ENCODE results near the gene SSRP1. TPM values are rescaled to one million over a fixed set of nuclear protein-coding genes. Genes with fewer than 3 reads are reported as not detected.
A peak's percentile ranks its signal among the peaks of the same experiment; 100 is the strongest.

SSRP1 gene
- polyA plus RNA-seq, 1 donor from 2014 or later: 84.7 TPM

DNA sequence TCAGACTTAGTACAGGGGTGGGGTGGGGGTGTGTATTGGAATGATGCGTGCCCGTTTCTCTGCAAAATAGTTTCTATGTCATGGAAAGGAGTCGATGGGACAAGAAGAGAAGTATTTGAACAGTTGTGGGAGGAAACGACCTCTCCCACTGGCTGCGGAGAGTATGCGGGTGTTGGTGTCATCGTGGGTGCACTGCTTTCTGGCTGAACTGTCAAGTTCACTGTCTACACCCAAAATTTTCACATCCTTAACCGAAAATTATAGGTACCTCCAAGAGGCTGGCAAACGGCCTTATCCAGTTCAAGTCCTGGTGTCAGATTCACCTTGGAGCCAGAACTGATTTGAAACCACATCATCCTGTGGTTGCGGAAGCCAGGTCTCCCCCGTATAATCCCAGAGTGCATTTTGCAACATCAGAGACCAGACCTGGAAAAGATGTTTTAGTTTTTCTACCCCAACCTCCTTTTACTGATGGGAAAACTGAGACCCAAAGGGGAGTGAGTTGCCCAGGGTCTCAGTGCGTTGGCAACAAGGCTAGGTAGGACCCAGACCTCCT is 497 bp upstream of the SSRP1 start:
- H4K20me1 ChIP-seq (ENCODE audit: insufficient read depth): no peaks in the 10 kb centered on the region
- peak overlapping the region; percentile 87 for H3K9ac ChIP-seq (ENCODE audit: low read length)
- H3K27ac ChIP-seq (ENCODE audit: low read length): peak overlapping the region; percentile 82
- H3F3A ChIP-seq (ENCODE audit: insufficient read depth, low read length, poor library complexity, severe bottlenecking): peaks cover 4% of the 10 kb centered on the region
- H3K9me2 ChIP-seq (ENCODE audit: insufficient read depth, low read length): no peaks in the 10 kb centered on the region
- TF ChIP-seq EZH2 (IDR thresholded peaks at IDR 0.05; ENCODE audit: borderline replicate concordance, insufficient read depth, low read length, poor library complexity, severe bottlenecking) (no peak), REST (IDR thresholded peaks at IDR 0.05; ENCODE audit: borderline replicate concordance) (no peak), POLR2AphosphoS5 (IDR thresholded peaks at IDR 0.05) (no peak), SMC3 (conservative IDR thresholded peaks at IDR 0.05; ENCODE audit: poor library complexity) (no peak), TAF1 (IDR thresholded peaks at IDR 0.05; ENCODE audit: low read depth) (no peak), RAD21 (conservative IDR thresholded peaks at IDR 0.05) (no peak), MXI1 (conservative IDR thresholded peaks at IDR 0.05; ENCODE audit: poor library complexity, severe bottlenecking) (no peak), EP300 (conservative IDR thresholded peaks at IDR 0.05; ENCODE audit: poor library complexity, severe bottlenecking) (no peak)
- TF ChIP-seq, protein P1, sequence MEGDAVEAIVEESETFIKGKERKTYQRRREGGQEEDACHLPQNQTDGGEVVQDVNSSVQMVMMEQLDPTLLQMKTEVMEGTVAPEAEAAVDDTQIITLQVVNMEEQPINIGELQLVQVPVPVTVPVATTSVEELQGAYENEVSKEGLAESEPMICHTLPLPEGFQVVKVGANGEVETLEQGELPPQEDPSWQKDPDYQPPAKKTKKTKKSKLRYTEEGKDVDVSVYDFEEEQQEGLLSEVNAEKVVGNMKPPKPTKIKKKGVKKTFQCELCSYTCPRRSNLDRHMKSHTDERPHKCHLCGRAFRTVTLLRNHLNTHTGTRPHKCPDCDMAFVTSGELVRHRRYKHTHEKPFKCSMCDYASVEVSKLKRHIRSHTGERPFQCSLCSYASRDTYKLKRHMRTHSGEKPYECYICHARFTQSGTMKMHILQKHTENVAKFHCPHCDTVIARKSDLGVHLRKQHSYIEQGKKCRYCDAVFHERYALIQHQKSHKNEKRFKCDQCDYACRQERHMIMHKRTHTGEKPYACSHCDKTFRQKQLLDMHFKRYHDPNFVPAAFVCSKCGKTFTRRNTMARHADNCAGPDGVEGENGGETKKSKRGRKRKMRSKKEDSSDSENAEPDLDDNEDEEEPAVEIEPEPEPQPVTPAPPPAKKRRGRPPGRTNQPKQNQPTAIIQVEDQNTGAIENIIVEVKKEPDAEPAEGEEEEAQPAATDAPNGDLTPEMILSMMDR (IDR thresholded peaks at IDR 0.05; ENCODE audit: poor library complexity, severe bottlenecking): no peak
- peak overlapping the region; percentile 73 for H3K4me2 ChIP-seq (ENCODE audit: low read length)
- H3K36me3 ChIP-seq (ENCODE audit: insufficient read depth, low read length): no peaks in the 10 kb centered on the region
- H2AFZ ChIP-seq (ENCODE audit: low read depth, low read length): peak overlapping the region; percentile 91
- peak overlapping the region; percentile 80 for H3K4me3 ChIP-seq (ENCODE audit: low read length)
- H3K79me2 ChIP-seq (replicated peaks; ENCODE audit: insufficient read depth, low read length): peaks cover 22% of the 10 kb centered on the region
- no peaks in the 10 kb centered on the region for H3K27me3 ChIP-seq (ENCODE audit: insufficient read depth, low read depth, low read length)
- no peaks in the 10 kb centered on the region for H3K9me3 ChIP-seq (ENCODE audit: low read length)

DNA sequence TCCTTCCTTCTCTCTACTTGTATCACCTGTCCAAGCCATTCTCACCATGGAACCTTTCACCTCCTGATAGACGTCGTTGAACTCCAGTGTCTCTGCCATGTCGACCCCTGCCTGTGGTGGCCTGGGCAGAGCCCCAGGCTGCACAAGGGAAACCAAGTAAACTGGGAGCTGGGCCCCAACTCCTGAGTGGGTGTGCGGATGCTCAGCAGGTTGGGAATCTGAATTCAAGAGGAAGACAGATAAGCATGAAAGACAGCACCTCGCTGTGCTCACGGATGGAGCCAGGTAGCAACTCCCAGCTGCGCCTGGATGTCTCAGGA is 709 bp downstream of the SSRP1 start:
- Histone ChIP-seq H4K20me1 (ENCODE audit: insufficient read depth) (no peaks in the 10 kb centered on the region), H2AFZ (ENCODE audit: low read depth, low read length) (peak overlapping the region; percentile 36), H3K36me3 (ENCODE audit: insufficient read depth, low read length) (no peaks in the 10 kb centered on the region), H3K9ac (ENCODE audit: low read length) (peak overlapping the region; percentile 87), H3K79me2 (replicated peaks; ENCODE audit: insufficient read depth, low read length) (peaks cover 22% of the 10 kb centered on the region), H3K9me2 (ENCODE audit: insufficient read depth, low read length) (no peaks in the 10 kb centered on the region), H3F3A (ENCODE audit: insufficient read depth, low read length, poor library complexity, severe bottlenecking) (peaks cover 4% of the 10 kb centered on the region), H3K27ac (ENCODE audit: low read length) (peak overlapping the region; percentile 82), H3K9me3 (ENCODE audit: low read length) (no peaks in the 10 kb centered on the region), H3K27me3 (ENCODE audit: insufficient read depth, low read depth, low read length) (no peaks in the 10 kb centered on the region), H3K4me2 (ENCODE audit: low read length) (peak overlapping the region; percentile 63), H3K4me3 (ENCODE audit: low read length) (peak overlapping the region; percentile 80)
- TF ChIP-seq MXI1 (conservative IDR thresholded peaks at IDR 0.05; ENCODE audit: poor library complexity, severe bottlenecking) (no peak), RAD21 (conservative IDR thresholded peaks at IDR 0.05) (no peak), SMC3 (conservative IDR thresholded peaks at IDR 0.05; ENCODE audit: poor library complexity) (no peak), REST (IDR thresholded peaks at IDR 0.05; ENCODE audit: borderline replicate concordance) (no peak)

Measured in neural cell (in vitro differentiated cells).